ENCODE results near the gene CTNNBIP1.

GRCh38 chr1:9894115-9894514 is 16.0 kb downstream of the CTNNBIP1 start:
- no peak for TF ChIP-seq CTCF (IDR thresholded peaks at IDR 0.05)
- TF ChIP-seq POLR2A (IDR thresholded peaks at IDR 0.05): no peak

Measured in lower leg skin (tissue), 3 donors.